ENCODE results near the gene SHISA8.

DNA sequence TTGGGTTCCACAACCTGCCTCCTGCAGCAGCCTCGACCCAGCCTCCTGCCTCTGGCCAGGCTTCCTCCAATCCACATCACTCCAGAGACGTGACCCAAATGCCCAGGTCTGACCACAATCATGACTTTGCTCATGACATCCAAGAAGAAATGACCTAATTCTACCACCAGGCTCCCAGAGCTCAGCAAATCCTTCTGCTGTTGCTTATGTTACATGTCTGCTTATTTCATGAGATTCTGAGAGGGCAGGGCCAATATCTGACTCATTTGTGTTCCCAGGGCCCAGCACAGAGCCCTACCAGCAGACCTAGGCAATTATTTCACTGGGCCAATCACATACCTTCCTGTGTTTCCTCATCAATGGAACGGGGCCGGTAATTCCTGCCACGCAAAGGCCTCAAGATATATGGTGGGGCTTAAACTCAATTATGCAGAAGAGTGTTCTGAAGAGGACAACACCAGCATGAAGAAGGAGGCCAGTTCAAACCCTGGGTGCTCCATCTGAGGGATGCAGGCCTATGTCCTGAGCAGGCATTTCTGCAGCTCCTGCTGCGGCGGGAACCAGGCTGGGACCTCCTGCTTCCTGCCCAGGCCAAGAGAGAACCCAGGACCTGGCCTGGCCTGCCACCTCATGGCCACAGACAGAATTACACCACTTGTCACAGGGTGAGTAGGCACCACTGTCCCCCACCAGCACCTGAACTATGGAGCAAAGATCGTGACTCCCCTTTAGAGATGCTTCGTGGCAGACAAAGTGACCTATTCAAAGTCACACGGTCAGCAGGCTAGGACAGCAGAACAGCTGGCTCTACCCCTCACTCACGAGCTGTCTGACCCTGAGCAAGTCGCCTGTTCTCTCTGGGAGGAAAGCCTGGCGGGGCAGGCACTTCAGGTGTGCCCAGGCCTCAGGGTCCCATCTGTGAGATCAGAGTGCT, 26.2 kb upstream of the SHISA8 start:
- TF ChIP-seq, protein P1, sequence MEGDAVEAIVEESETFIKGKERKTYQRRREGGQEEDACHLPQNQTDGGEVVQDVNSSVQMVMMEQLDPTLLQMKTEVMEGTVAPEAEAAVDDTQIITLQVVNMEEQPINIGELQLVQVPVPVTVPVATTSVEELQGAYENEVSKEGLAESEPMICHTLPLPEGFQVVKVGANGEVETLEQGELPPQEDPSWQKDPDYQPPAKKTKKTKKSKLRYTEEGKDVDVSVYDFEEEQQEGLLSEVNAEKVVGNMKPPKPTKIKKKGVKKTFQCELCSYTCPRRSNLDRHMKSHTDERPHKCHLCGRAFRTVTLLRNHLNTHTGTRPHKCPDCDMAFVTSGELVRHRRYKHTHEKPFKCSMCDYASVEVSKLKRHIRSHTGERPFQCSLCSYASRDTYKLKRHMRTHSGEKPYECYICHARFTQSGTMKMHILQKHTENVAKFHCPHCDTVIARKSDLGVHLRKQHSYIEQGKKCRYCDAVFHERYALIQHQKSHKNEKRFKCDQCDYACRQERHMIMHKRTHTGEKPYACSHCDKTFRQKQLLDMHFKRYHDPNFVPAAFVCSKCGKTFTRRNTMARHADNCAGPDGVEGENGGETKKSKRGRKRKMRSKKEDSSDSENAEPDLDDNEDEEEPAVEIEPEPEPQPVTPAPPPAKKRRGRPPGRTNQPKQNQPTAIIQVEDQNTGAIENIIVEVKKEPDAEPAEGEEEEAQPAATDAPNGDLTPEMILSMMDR (IDR thresholded peaks at IDR 0.05; ENCODE audit: poor library complexity), result peak; percentile 80
- TF ChIP-seq EZH2 (IDR thresholded peaks at IDR 0.05; ENCODE audit: borderline replicate concordance), result no peak
- no peak for TF ChIP-seq EZH2phosphoT487 (IDR thresholded peaks at IDR 0.05; ENCODE audit: low read depth, severe bottlenecking, unreplicated experiment)
